GM12891 (cell line): ENCODE measurements around the gene TNFAIP3.
"Not testable (repeated sequence)": the region's sequence is repeated elsewhere in the genome, so short reads cannot be mapped to it uniquely, and the experiment has no call there.

Source experiments
- PAX5 ChIP-seq: IDR thresholded peaks from 2 replicates; pipeline ENCODE4 v1.6.1; 2011; ENCODE audit warnings: low read length, moderate library complexity, mild to moderate bottlenecking; ENCODE audit not compliant: insufficient read depth, severe bottlenecking
- POLR2A ChIP-seq: IDR thresholded peaks from 2 replicates; pipeline ENCODE4 v1.6.1; 2011; ENCODE audit warnings: low read depth, low read length, control low read depth
- POLR2AphosphoS5 ChIP-seq: IDR thresholded peaks from 2 replicates; pipeline ENCODE4 v1.6.1; 2011; ENCODE audit warnings: low read depth, low read length, control low read depth
- POU2F2 ChIP-seq: IDR thresholded peaks from 2 replicates; pipeline ENCODE4 v1.6.1; 2011; ENCODE audit warnings: low read depth, mild to moderate bottlenecking, control low read depth, low read length, moderate library complexity
- SPI1 ChIP-seq: IDR thresholded peaks from 2 replicates; pipeline ENCODE4 v1.6.1; 2011; ENCODE audit warnings: low read depth, low read length, control low read depth
- TAF1 ChIP-seq: IDR thresholded peaks from 2 replicates; pipeline ENCODE4 v1.6.1; 2011; ENCODE audit warnings: low read depth, low read length, control low read depth

- not testable (repeated sequence) for TF ChIP-seq POLR2A, SPI1, POLR2AphosphoS5, TAF1, PAX5, POU2F2
Measured at GRCh38 chr6:137894378-137894777, 27.3 kb downstream of the TNFAIP3 start.
